H9 (cell line): ENCODE data around the gene WDR48. TPM values are rescaled to one million over a fixed set of nuclear protein-coding genes. Genes with fewer than 3 reads are reported as not detected.

Experiments used
- DNase-seq: peaks from one replicate; pipeline ENCODE4 v3.0.0-alpha.2; 2017
- H2AFZ ChIP-seq: one replicate; pipeline ENCODE4 v1.6.1; 2013; ENCODE audit warnings: mild to moderate bottlenecking, low read length, control low read depth, moderate library complexity
- H2AK5ac ChIP-seq: 2 replicates; pipeline ENCODE4 v1.6.1; 2013; ENCODE audit warnings: low read length, control low read depth, mixed read lengths; ENCODE audit not compliant: insufficient read length
- H2BK120ac ChIP-seq: one replicate; pipeline ENCODE4 v1.6.1; 2013; ENCODE audit warnings: low read depth, mild to moderate bottlenecking, low read length, control low read depth, inconsistent platforms; ENCODE audit not compliant: poor library complexity, severe bottlenecking
- H2BK12ac ChIP-seq: 2 replicates; pipeline ENCODE4 v1.6.1; 2013; ENCODE audit warnings: low read length, control low read depth, mixed read lengths, low read depth; ENCODE audit not compliant: insufficient read length
- H2BK15ac ChIP-seq: 2 replicates; pipeline ENCODE4 v1.6.1; 2013; ENCODE audit warnings: low read depth, low read length, control low read depth
- H2BK20ac ChIP-seq: one replicate; pipeline ENCODE4 v1.6.1; 2013; ENCODE audit warnings: low read depth, mild to moderate bottlenecking, low read length, control low read depth, inconsistent platforms; ENCODE audit not compliant: poor library complexity, severe bottlenecking
- H2BK5ac ChIP-seq: 2 replicates; pipeline ENCODE4 v1.6.1; 2013; ENCODE audit warnings: low read length, control low read depth, mixed read lengths; ENCODE audit not compliant: insufficient read length
- H3K14ac ChIP-seq: 2 replicates; pipeline ENCODE4 v1.6.1; 2013; ENCODE audit warnings: low read length, control low read depth; ENCODE audit not compliant: insufficient read depth
- H3K18ac ChIP-seq: 2 replicates; pipeline ENCODE4 v1.6.1; 2013; ENCODE audit warnings: low read depth, mild to moderate bottlenecking, mixed read lengths, low read length, control low read depth; ENCODE audit not compliant: insufficient read length
- H3K23ac ChIP-seq: 2 replicates; pipeline ENCODE4 v1.6.1; 2013; ENCODE audit warnings: low read length, control low read depth, mixed read lengths, low read depth; ENCODE audit not compliant: insufficient read length
- H3K23me2 ChIP-seq: 2 replicates; pipeline ENCODE4 v1.6.1; 2013; ENCODE audit warnings: low read depth, mild to moderate bottlenecking, mixed read lengths, low read length, control low read depth; ENCODE audit not compliant: insufficient read length, poor library complexity, severe bottlenecking
- H3K27ac ChIP-seq: 2 replicates; pipeline ENCODE4 v1.5.1; 2013; ENCODE audit warnings: low read length, control low read depth, mixed read lengths, low read depth; ENCODE audit not compliant: insufficient read length
- H3K27me3 ChIP-seq: 2 replicates; pipeline ENCODE4 v1.6.1; 2013; ENCODE audit warnings: low read length, control low read depth, inconsistent platforms; ENCODE audit not compliant: insufficient read depth
- H3K4ac ChIP-seq: 2 replicates; pipeline ENCODE4 v1.6.1; 2013; ENCODE audit warnings: low read depth, mild to moderate bottlenecking, control low read depth, inconsistent platforms, low read length, moderate library complexity
- H3K4me1 ChIP-seq: 2 replicates; pipeline ENCODE4 v1.6.1; 2013; ENCODE audit warnings: low read length, control low read depth, inconsistent platforms; ENCODE audit not compliant: insufficient read depth
- H3K4me2 ChIP-seq: 2 replicates; pipeline ENCODE4 v1.6.1; 2013; ENCODE audit warnings: low read length, control low read depth, mixed read lengths; ENCODE audit not compliant: insufficient read length, insufficient read depth
- H3K56ac ChIP-seq: 2 replicates; pipeline ENCODE4 v1.6.1; 2013; ENCODE audit warnings: low read depth, mild to moderate bottlenecking, mixed read lengths, low read length, control low read depth; ENCODE audit not compliant: insufficient read length
- H3K79me1 ChIP-seq: 2 replicates; pipeline ENCODE4 v1.6.1; 2013; ENCODE audit warnings: low read depth, mild to moderate bottlenecking, moderate library complexity, low read length, control low read depth, inconsistent platforms; ENCODE audit not compliant: insufficient read depth, poor library complexity, severe bottlenecking
- H3K79me2 ChIP-seq: 2 replicates; pipeline ENCODE4 v1.6.1; 2013; ENCODE audit warnings: low read length, control low read depth, inconsistent platforms; ENCODE audit not compliant: insufficient read depth
- H3K9ac ChIP-seq: 2 replicates; pipeline ENCODE4 v1.6.1; 2013; ENCODE audit warnings: low read length, control low read depth, mixed read lengths; ENCODE audit not compliant: insufficient read length; ENCODE audit errors: extremely low read depth
- H3K9me3 ChIP-seq: one replicate; pipeline ENCODE4 v1.6.1; 2013; ENCODE audit warnings: low read depth, low read length, inconsistent platforms; ENCODE audit not compliant: control insufficient read depth
- H3T11ph ChIP-seq: one replicate; pipeline ENCODE4 v1.6.1; 2013; ENCODE audit warnings: mild to moderate bottlenecking, low read length, control low read depth, inconsistent platforms
- H4K20me1 ChIP-seq: one replicate; pipeline ENCODE4 v1.6.1; 2013; ENCODE audit not compliant: control insufficient read depth, insufficient read length, insufficient read depth
- H4K5ac ChIP-seq: 2 replicates; pipeline ENCODE4 v1.6.1; 2013; ENCODE audit warnings: low read depth, mild to moderate bottlenecking, mixed read lengths, low read length, control low read depth; ENCODE audit not compliant: insufficient read length
- H4K8ac ChIP-seq: replicated peaks from 2 replicates; pipeline ENCODE4 v1.6.1; 2013; ENCODE audit warnings: low read length, control low read depth, mixed read lengths, low read depth; ENCODE audit not compliant: insufficient read length
- H4K91ac ChIP-seq: 2 replicates; pipeline ENCODE4 v1.6.1; 2013; ENCODE audit warnings: low read depth, mild to moderate bottlenecking, moderate library complexity, mixed read lengths, low read length, control low read depth; ENCODE audit not compliant: insufficient read length
- H3K27ac Mint-ChIP-seq, 3 experiments: 2 replicates in 2 of 3; 3 replicates in 1 of 3; pipeline ENCODE4 v1.8.0; 2020 to 2021; ENCODE audit warnings: mixed read lengths in 3 of 3, mild to moderate bottlenecking in 1 of 3, moderate library complexity in 1 of 3
- H3K27me3 Mint-ChIP-seq: 2 replicates; pipeline ENCODE4 v1.8.0; 2021; ENCODE audit warnings: low read depth, mild to moderate bottlenecking, moderate library complexity, mixed read lengths
- H3K36me3 Mint-ChIP-seq, 3 experiments: 2 replicates in 2 of 3; 3 replicates in 1 of 3; pipeline ENCODE4 v1.8.0; 2020 to 2021; ENCODE audit warnings: low read depth in 3 of 3, mixed read lengths in 3 of 3; ENCODE audit not compliant: insufficient read depth in 1 of 3
- H3K4me1 Mint-ChIP-seq, 2 experiments: 2 replicates each; pipeline ENCODE4 v1.8.0; 2020; ENCODE audit warnings: mixed read lengths in 2 of 2
- H3K4me3 Mint-ChIP-seq, 2 experiments: 2 replicates in 1 of 2; 3 replicates in 1 of 2; pipeline ENCODE4 v1.8.0; 2020 to 2021; ENCODE audit warnings: mild to moderate bottlenecking in 2 of 2, mixed read lengths in 2 of 2, moderate library complexity in 1 of 2
- H3K9me3 Mint-ChIP-seq, 2 experiments: 2 replicates in 1 of 2; 3 replicates in 1 of 2; pipeline ENCODE4 v1.8.0; 2020; ENCODE audit warnings: mild to moderate bottlenecking in 2 of 2, mixed read lengths in 2 of 2, moderate library complexity in 1 of 2
- CTCF ChIP-seq: fragments of 200-600 bp; sonication (generic); conservative IDR thresholded peaks from 3 replicates; pipeline ENCODE4 v1.8.0; 2021; ENCODE audit warnings: antibody characterized with exemption, mild to moderate bottlenecking
- total RNA-seq: library from RNA; stranded (reverse); gene quantifications from 2 replicates; pipeline ENCODE4 v1.2.1, GENCODE V29; 2021

WDR48 gene
- total RNA-seq, 1 experiment from 2014 or later, result 52.7 TPM

GRCh38 chr3:39022286-39022630 is 29.6 kb upstream of the WDR48 start:
- Histone ChIP-seq H3K79me1 (no peaks in the 10 kb centered on the region), H4K8ac (no peak overlapping the region), H3K9me3 (no peaks in the 10 kb centered on the region), H2BK15ac (no peak overlapping the region), H2AK5ac (no peak overlapping the region), H2AFZ (no peak overlapping the region), H4K91ac (no peak overlapping the region), H3K9ac (no peak overlapping the region), H4K5ac (no peak overlapping the region), H3K23ac (no peak overlapping the region), H2BK120ac (no peak overlapping the region), H3K4me1 (no peaks in the 10 kb centered on the region), H3K79me2 (no peaks in the 10 kb centered on the region), H3K4me2 (no peak overlapping the region), H3K56ac (no peak overlapping the region), H3T11ph (no peak overlapping the region), H3K27ac (no peak overlapping the region), H3K14ac (no peak overlapping the region), H2BK5ac (no peak overlapping the region), H3K4ac (no peak overlapping the region), H2BK20ac (no peak overlapping the region), H4K20me1 (no peaks in the 10 kb centered on the region), H2BK12ac (no peak overlapping the region), H3K27me3 (no peaks in the 10 kb centered on the region), H3K18ac (no peak overlapping the region), H3K23me2 (no peaks in the 10 kb centered on the region)
- no peak for DNase-seq
- H3K4me1 Mint-ChIP-seq, result no peaks in the 10 kb centered on the region
- H3K36me3 Mint-ChIP-seq, result no peaks in the 10 kb centered on the region
- H3K27ac Mint-ChIP-seq, result no peak overlapping the region
- no peak overlapping the region for H3K4me3 Mint-ChIP-seq
- TF ChIP-seq CTCF, result no peak
- H3K9me3 Mint-ChIP-seq, result no peaks in the 10 kb centered on the region
- no peaks in the 10 kb centered on the region; the same call in 1 of the 2 replicates for H3K27me3 Mint-ChIP-seq
